Left renal cortex interstitium (tissue), 4 donors: ENCODE data around the gene BUD13. TPM values are rescaled to one million over a fixed set of nuclear protein-coding genes. Genes with fewer than 3 reads are reported as not detected.

ENCODE experiments used
- DNase-seq, 4 donors: peaks; one replicate each; pipeline ENCODE4 v3.0.0-alpha.2; 2013; ENCODE audit warnings: low read depth in 4 of 4, low spot score in 2 of 4, missing footprints in 1 of 4
- polyA plus RNA-seq, 4 donors: library from polyadenylated mRNA; unstranded; fragments of 120-200 nt; gene quantifications; one replicate each; pipeline ENCODE4 v1.2.1, GENCODE V29; 2013; ENCODE audit not compliant: insufficient read length in 4 of 4

BUD13 gene
- polyA plus RNA-seq, 4 donors = 33.7 to 38.4 (median 37.1) TPM

DNA sequence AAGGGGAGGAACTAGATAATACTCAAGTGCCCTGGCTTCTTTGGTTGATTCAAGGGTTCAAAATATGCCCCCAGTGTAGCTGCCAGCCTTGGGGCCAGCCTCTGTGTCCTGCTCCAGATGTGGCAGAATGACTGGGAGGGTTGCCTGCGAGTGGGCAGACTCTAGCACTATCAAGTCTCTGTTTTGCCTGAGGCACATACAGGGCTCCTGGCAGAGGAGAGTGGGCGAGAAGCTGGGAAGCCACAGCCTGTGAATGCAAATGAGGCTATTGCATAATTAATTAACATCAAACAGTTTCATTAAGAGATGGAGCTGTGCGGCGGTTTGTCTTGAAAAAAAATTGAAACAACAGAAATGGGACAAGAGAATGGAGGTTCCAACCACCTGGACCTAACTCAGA, 50.8 kb downstream of the BUD13 start:
- DNase-seq = no peak

DNA sequence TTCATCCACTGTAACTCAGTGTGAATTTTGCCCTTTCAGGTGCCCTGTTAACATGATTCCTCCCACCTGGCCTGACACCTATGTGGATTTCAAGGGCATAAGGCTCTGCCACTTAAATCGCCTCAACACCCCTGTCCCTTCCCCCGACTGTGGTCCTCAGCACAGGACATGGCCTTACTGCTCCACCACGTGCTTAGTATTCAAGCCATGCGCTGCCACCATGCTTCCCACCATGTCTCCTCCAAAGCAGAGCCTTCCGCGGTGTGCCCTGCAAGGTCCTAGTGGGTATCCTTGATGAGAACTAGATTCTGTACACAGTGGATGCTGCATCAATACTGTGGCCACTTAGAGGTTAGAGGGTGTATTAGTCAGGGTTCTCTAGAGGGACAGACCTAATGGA, 51.9 kb downstream of the BUD13 start:
- no peak for DNase-seq

DNA sequence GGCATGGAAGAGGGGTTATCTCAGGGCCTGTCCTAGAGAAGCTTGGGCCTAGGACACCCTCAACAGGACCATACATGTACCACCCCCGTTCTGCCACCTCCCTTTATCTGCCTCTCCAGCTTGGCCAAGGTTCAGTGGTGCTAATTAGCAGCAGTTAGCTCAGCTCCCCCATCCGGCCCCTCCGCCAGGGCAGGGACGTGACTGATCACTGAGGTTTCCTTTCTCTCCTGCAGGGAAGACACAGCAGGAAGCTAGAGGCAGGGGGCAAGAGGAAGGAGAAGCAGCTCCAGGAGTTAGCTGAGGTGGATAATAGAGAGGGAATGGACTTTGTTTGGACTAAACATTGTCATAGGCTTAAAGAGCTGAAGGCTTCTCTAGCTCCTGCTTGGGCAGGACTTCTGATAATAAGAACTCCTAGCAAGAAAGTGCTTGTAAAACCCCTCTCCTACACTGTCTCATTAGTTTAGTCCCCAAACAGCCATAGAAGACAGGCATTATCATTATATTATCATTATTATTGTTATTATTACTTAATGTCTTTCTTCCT, 53.8 kb downstream of the BUD13 start:
- DNase-seq = no peak

DNA sequence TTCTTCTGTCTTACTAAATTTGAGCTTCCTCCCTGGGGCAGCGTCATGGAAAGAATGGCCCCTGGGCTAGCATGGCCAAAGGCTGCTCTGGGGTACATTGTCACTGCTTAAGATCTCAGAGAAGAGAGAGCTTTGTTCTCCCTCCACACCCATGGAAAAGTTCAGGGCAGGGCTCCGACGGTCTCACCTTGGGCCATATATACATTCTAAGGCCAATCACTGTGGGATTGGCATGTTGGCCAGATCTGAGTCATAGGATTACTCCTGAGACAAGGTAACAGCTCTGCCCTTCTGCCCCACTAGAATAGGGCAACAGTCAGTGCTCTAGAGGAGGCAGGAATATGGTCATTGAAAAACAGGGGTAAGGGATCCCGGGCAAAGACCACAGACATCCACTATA, 56.2 kb downstream of the BUD13 start:
- DNase-seq = no peak

DNA sequence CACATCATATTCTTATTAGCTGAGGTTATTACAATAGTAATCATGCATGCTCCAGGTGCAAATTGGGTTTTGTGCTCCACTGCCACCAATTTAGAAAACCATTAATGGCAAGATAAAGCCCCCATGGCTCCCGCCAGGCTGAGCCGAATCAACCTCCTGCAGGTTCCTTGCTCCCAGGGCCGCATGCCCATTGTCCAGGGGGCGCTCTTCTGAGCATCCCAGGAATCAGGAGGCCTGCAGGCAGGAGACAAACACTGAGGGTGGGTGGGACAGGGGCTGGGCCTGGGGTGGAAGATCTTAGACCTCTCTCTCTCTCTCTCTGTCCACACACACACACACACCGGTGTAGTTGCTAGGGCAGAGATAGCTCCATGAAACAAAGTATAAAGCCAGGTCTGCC, 57.4 kb downstream of the BUD13 start:
- DNase-seq = no peak

DNA sequence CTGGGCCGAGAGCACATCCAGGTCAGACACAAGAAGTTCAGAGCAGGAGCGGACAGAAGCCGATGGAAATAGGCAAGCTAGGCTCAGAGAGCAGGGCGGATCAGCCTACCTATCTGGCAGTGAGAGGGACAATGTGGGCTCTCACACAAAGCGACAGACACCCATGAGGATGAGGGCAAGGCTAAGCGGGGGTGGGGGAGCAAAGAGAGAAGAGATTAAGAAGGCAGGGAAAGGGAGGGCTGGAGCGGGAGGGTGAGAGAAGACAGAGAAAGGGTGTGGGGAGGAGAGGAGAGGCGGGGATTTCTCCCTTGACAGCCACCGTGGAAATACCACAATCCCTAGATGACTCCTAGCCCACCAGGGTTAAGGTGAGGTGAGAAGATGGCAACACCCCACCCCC, 57.9 kb downstream of the BUD13 start:
- DNase-seq = no peak

DNA sequence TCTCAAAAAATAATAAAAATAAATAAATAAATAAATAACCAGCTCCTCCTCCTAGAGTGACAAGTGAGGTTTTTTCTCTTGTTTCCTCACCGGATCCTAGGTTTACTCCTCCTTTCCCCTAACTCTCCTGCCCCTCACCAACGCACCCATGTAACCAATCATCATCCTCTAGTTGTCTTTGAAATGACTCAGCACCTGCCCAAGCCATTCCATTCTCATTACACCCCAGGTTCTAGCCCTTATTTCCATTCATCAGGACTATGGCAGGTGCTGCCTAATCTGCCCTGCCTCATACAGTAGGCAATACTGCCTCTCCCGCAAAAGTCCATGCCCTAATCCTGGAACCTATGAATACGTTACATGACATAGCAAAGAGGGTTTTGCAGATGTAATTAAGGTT, 60.4 kb downstream of the BUD13 start:
- no peak for DNase-seq

DNA sequence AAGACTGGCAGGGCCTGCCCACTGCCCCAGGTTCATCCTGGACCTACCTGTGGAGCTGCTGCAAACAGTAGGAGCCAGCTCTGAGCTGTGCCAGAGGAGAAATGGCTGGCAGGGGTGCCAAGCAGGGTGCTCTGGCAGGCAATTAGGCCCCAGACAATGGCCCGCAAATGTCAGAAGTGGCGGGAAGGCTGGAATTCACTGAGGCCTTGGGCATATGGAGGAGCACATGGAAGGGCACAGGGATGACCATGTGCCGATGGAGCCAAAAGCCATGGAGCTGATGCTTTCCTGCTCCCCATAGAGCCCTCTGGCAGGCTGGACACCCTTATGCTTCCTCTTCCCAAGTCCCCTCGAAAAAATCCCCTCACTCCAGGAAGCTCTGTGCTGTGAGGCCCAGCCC, 62.0 kb downstream of the BUD13 start:
- DNase-seq = no peak

DNA sequence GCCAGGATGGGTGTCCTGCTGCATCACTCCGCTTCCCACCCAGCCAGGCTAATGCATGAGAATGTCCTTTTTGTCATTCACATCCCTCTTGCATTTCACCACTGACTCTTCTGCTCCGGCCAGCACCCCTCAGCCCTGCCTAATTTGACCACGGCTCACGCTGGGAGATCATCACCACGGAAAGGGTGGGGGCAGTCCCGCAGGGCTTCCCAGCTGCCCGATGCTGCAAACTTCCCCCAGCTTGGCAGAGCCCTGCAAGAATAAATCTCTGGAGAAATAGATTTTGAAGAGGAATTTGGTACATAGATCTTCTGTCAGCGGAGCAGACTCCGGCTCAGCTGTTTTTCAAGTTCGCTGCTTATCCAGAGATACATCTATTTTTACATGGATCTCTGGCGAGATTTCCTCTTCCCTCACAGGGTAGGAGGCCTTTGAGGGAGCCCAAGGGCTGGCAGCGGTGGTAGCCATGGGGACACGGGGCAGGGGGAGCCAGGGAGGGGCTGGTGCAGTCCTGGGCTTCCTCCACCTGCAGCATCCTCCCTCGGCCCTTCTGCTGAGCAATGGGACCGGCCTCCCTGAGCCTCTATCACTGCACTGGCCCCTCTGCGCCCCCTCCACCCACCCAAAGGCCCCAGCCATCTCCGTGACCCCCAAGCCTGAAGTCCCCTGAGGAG, 62.6 kb downstream of the BUD13 start:
- no peak for DNase-seq

DNA sequence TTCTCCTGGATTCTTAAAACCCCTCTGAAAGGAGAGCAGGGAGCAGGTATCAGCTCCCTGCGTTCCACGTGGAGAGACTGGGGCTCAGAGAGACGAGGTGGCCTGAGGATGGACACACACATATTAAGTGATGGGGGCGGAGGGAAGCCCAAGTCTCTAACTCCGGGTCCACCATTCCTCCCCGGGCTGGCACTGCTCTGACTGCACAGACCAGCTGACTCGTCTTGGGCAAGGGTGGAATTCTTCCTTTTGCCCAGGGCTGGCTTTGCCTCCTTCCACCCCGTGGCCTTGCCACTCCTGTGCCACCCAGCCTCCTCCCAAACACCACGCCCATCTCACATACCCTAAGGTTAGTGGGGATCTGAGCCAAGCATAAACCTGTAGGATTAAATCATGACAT, 65.0 kb downstream of the BUD13 start:
- no peak for DNase-seq

DNA sequence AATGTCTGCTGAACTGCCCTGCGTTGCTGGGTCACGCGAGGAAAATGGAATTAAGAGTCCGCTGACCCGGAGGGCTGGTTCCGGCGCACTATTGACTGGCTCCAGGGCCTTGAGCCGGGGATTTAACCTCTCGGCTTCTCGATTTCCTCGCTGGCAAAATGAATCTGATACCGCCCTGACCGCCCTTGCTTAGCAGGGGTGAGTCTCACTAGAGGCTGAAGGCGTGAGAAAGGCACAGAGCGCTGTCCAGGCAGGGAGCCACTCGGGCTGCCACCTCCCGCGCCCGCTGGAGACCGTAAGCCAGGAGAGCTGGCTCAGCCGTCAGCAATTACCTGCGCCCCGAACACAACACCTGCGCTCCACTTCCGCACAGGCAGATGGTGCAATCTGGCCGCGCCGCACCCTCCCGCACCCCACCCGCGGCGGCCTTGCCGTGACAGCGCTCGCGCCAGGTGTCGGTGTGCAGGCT, 65.6 kb downstream of the BUD13 start:
- DNase-seq = no peak

DNA sequence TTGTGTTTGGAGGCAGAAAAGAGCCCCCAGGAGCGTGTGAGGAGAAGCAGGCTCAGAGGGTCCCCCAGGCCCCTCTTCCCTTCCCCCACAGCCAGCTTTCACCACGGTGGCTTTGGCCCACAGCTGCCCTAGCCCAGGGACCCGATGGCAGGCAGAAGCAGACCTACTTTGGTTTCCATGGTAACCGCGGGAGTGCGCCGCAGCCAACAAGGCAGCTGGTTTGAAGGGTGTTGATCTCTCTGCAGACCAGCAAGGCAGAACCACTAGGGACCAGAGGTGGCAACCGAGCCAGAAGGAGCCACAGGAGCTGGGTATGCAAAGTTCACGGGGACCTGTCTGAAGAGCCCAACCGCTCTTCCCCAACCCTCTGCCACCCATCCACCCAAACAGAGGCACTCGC, 69.4 kb downstream of the BUD13 start:
- peak in 1 of 4 donors; percentile 38 for DNase-seq

DNA sequence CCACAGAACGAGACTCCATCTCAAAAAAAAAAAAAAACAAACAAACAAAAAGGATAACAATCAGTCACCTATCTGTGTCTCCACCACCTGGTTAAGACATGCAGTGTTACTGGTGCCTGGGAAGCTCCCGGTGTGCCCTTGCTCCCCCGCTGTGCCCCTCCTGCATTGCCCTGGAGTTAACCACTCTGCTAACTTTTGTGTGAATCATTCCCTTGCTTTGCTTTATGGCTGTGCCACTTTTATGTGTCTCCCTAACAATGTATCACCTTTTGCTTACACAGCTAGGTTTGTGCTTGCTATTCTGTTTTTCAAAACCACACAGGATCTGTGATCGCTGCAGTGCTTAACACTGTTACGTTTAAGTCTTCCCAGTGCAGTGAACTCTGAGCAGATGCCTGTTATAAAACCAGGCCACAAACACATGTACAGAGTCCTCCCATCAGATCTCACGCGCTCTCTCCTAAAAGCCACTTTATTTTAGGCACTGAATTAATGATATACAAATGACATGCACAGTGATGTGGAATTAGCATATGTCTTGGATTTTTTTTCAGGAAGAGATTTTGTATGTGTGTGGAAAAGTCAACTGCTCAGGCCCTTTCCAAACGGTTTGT, 69.9 kb downstream of the BUD13 start:
- no peak for DNase-seq

DNA sequence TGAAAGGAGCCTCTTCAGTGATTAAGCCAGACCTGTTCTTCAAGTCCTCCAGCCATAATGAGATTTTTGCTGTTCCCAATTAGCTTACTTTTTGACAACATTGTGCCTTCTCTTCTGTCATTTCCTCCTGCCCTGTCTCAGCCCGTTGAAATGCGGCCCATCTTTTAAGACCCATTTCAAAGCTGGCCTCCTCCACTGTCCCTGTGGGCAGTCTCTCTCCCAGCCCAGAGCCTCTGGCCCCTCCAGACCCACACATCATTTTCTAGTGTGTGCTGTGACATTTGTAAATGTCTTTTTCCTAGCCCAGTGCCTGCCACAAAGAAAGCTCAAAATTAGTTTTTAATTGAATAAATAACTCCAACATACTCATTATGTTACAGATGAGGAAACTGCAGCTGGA, 70.9 kb downstream of the BUD13 start:
- no peak for DNase-seq

DNA sequence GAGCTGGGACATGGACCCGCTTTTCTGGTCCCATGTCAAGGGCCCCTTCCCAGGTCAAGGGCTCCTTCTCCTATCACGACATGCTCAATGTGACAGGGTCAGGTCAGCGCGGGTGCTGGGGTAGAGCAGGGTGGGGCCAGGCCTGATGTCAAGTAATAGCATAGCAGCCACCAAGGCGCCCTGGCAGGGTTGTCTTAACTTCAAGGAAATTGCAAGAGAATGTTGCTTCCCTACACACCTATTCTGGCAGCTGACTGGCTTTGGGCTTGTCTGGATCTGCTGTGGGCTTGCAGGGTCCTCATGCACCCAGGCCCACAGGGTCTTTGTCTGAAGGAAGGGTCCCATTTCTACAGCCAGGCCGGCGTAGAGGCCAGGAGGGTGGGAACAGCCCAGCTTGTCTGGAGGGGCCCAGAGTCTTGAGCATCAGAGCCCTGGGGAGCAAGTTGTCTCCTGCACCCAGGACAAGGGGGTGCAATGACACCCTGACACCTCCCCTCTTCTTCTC, 71.4 kb downstream of the BUD13 start:
- no peak for DNase-seq

DNA sequence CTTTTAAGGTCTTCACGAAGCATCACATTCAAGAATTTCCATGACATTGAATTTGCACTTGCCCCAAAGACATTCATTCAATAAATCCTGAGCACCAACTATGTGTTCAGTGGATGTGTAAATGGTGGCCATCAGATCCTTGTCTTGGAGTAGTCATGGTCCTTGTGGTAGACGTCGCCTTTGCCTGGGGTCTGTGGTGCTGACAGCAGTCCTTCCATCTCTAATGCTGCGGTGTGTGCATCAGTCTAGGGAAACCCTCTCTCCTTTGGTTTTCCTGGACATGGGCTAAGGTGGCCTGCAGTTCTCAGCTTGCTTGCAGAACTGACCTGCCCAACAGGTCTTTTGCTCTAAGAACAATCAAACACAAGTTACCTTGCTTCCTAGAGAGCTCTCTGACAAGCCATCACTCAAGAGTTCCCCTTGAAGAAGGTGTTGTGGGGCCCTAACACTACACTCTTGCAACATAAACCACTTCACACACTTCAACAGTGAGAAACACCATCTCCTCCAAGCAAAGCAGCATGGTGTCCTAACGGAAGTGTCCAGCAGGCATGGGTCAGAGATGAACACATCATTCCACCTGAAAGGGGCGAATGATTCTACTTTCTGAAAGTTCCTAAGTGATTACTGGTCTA, 72.1 kb downstream of the BUD13 start:
- no peak for DNase-seq

Other genes starting within 250 kb of the BUD13 start
- gene ZPR1, start 15.0 kb upstream of the BUD13 start, polyA plus RNA-seq = 10 to 100 TPM; 53.4 to 57.1 (median 55.3) TPM
- not detected for gene APOA5, start 18.9 kb upstream of the BUD13 start, polyA plus RNA-seq
- gene APOA4, start 50.3 kb upstream of the BUD13 start, polyA plus RNA-seq = not detected
- 10 to 100 TPM in 2 of 4 donors, 1 to 10 TPM in 2; 5.2 to 21.1 (median 9.7) TPM for gene APOC3, start 56.9 kb upstream of the BUD13 start, polyA plus RNA-seq
- gene APOA1, start 64.6 kb upstream of the BUD13 start, polyA plus RNA-seq = 100 to 1,000 TPM in 3 of 4 donors, 10 to 100 TPM in 1; 99.5 to 171 (median 133) TPM